Activated T-cell treated with anti-CD3 and anti-CD28 coated beads for 1 hour (primary cell): Measurements from ENCODE around the gene RGS4.

ENCODE experiments used
- DNase-seq: peaks from one replicate; pipeline ENCODE4 v3.0.0-alpha.2; 2020; ENCODE audit warnings: low read depth

The RGS4 gene

DNA sequence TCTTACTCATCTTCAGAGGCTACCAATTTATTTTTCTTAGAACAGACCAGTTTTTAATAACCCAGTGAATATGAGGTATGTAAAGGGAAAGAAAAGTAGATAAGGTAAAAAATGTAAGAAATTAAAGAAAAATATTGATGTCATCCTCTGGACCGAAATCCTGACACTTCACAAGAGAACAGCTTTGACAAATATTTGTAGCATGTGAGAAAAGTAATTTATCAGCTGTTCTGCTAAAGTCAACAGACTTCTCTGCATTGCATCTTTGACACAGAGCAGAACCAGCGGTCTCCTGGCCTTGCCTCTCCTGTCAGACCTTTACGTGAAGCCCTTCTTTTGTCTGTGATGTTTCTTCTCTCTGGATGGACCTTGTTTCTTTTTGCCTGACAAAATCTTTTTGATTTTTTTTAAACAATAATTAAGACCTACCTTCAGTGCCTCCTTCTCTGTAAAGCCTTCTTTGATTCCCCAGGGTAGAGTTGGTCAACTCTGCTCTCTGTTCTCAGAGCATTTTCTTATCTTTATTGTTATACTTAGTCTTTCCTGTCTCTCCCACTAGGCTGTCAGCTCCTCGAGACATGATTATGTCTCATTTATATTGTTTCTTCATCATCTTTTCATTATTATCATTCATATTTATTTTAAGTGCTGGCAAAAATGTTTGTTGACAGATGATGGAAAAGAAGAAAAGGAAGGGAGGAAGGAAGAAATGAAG lies 35.4 kb downstream of the RGS4 start:
- no peak for DNase-seq

DNA sequence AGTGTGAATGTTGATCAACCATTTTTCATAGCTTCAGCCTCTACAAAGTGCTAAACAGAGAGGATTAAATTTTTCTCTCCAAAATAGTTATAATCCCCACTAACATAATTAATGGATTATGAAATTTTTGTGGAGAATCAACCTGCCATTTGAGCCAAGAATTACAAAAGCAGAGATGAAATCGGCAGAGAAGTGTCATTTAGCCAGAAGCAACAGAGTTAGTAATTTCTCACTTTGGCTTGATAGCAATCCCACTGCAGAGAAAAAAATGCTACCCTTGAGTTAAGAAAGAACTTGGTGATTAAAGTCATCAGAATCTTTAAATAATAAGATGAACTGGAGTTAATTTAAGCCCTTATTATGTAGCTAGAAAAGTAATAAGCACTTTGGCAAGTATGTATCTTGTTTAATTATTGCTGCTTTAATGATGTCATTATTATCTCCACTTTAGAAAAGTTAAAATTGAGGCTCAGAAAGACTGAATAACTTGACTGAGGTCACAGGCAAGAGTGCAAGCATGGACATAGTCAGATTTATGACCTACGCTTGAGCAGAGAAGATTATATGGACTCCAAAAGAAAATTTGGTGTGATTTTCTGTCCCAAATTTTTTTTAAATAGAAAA lies 37.3 kb downstream of the RGS4 start:
- no peak for DNase-seq

DNA sequence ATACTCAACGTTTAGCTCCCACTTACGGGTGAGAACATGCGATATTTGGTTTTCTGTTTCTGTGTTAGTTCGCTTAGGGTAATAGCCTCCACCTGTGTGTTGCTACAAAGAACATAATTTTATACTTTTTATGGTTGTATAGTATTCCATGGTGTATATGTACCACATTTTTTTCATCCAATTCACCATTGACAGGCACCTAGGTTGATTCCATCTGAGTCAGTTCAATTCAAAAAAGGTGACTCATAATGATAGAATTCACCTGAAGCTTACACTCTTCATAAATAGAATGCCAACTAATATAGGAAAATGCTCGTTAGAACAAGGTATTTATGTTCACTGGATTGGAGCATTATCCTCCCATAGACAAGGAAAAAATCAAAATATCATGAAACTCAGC lies 38.5 kb downstream of the RGS4 start:
- DNase-seq: no peak

DNA sequence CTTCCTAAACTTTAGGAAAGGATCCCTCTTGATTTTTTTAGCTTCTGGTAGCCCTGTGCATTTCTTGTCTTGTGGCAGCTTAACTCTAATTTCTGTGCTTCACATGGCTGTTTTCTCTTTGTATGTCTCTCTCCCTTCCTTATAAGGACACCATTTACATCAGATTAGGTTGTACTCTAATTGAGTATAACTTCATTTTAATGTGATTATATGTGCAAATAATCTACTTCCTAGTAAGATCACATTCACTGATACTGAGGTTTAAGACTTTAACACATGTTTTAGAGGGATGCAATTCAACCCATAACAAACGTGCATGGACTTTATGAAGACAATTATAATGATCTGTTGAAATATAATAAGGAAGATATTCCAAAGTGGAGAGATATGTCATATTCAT lies 46.7 kb downstream of the RGS4 start:
- no peak for DNase-seq

DNA sequence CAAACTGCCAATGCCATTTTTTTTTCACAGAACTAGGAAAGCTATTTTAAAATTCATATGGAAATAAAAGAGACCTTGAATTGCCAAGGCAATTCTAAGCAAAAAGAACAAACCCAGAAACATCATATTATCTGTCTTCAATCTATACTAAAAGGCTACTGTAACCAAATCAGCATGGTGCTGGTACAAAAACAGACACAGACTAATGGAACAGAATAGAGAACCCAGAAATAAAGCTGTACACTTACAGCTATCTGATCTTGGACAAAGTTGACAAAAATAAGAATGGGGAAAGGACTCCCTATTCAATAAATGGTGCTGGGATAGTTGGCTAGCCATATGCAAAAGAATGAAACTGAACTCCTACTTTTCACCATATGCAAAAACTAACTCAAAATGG lies 50.5 kb downstream of the RGS4 start:
- DNase-seq: no peak

DNA sequence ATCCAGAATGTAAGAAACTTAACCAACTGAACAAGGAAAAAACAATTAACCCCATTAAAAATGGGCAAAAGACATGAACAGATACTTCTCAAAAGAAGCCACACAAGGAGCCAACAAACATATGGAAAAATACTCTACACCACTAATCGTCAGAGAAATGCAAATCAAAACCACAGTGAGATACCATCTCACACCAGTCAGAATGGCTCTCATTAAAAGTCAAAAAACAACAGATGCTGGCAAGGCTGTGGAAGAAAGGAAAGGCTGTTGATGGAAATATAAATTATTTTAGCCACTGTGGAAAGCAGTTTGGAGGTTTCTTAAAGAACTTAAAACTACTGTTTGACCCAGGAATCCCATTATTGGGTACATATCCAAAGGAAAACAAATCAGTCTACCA lies 51.2 kb downstream of the RGS4 start:
- DNase-seq: no peak

DNA sequence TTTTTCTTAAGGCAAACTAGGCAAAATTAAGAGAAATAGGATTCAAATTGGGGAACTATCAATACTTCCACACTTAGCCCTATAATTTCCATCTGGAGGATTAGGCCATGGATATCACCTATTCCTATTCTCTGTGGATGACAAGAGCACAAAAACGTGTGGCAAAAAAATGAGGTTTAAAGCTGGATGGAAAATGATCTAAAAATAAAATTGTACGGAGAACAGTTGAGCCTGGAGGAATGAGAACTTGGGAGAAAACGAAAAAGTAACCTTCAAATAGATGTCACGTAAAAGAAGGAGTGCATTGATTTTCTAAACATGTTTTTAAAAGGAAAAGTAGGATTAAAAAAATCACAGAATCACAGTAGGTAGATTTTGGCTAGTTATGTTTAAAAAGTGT lies 55.7 kb downstream of the RGS4 start:
- no peak for DNase-seq
